H1 (cell line): ENCODE measurements around the gene DLK1. TPM values are rescaled to one million over a fixed set of nuclear protein-coding genes. Genes with fewer than 3 reads are reported as not detected.

Source experiments
- BCL11A ChIP-seq, 2 experiments: IDR thresholded peaks; one replicate each; pipeline ENCODE4 v1.6.1; 2011; ENCODE audit warnings: low read depth in 2 of 2, low read length in 2 of 2, mild to moderate bottlenecking in 2 of 2
- CHD1 ChIP-seq: IDR thresholded peaks from 2 replicates; pipeline ENCODE4 v1.6.1; 2012; ENCODE audit warnings: low read depth, low read length, improper control_type of control experiment
- EP300 ChIP-seq, 2 experiments: IDR thresholded peaks; 1 replicate in 1 of 2; 2 replicates in 1 of 2; pipeline ENCODE4 v1.6.1; 2011 to 2012; ENCODE audit warnings: low read depth in 2 of 2, low read length in 2 of 2, mild to moderate bottlenecking in 2 of 2, borderline replicate concordance in 1 of 2, inconsistent platforms in 1 of 2, moderate library complexity in 1 of 2
- GTF2F1 ChIP-seq: IDR thresholded peaks from 2 replicates; pipeline ENCODE4 v1.6.1; 2012; ENCODE audit warnings: low read depth, low read length, improper control_type of control experiment, borderline replicate concordance
- RXRA ChIP-seq: IDR thresholded peaks from 2 replicates; pipeline ENCODE4 v1.6.1; 2011; ENCODE audit warnings: low read depth, mild to moderate bottlenecking, low read length, moderate library complexity; ENCODE audit not compliant: insufficient read depth
- polyA plus RNA-seq, 7 experiments: library from polyadenylated mRNA; depleted of rRNA in 3 of 7; stranded (reverse) in 5 of 7; unstranded in 2 of 7; fragments of >200 nt in 5 of 7; fragments of 200-250 nt in 2 of 7; gene quantifications; 1 replicate in 5 of 7; 2 replicates in 1 of 7; 4 replicates in 1 of 7; pipeline versions ENCODE4 v1.2.1 to v1.2.3, GENCODE V29; 2011 to 2013; ENCODE audit warnings: missing spikeins in 2 of 7, mixed read lengths in 2 of 7
- total RNA-seq: library from RNA; stranded (reverse); fragmentation: NEBNext Ultra II Directional; extraction: Animal tissue kit (Norgen Biotek cat#: 25700); gene quantifications from 2 replicates; pipeline ENCODE4 v1.2.1, GENCODE V29; 2021
- TF ChIP-seq, protein P1 (sequence below): fragments of 300-600 bp; sonication (generic); IDR thresholded peaks from 2 replicates; pipeline ENCODE4 v1.7.1; 2012; ENCODE audit warnings: low read length, moderate library complexity, mild to moderate bottlenecking, inconsistent platforms; ENCODE audit not compliant: insufficient replicate concordance
- TF ChIP-seq, protein P2 (sequence below): IDR thresholded peaks from 2 replicates; pipeline ENCODE4 v1.6.1; 2012; ENCODE audit warnings: low read length, inconsistent platforms

Gene DLK1
- total and polyA plus RNA-seq, 2 of the 8 experiments (the other 6 are each of a cell fraction or from before 2014, with no cell fraction given) = 1.3 to 2.4 TPM

DNA sequence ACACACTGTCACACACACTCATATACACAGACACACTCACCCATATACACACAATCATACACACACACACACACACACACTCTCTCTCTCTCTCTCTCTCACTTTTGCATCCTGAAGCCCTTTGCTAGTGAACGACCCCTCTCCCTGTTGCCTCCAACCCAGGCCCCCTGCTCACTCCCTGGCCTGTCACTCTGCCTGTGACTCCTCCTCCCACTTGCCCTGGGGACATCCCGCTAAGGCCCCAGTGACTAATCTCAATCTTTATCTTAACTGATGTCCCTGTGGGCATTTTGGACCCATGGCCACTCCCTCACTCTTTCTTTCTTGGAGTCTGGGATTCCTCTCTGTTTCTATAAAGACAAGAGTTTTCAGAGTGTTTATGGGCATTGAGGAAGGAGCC lies 10.9 kb upstream of the DLK1 start (continued):
- TF ChIP-seq, protein P1, sequence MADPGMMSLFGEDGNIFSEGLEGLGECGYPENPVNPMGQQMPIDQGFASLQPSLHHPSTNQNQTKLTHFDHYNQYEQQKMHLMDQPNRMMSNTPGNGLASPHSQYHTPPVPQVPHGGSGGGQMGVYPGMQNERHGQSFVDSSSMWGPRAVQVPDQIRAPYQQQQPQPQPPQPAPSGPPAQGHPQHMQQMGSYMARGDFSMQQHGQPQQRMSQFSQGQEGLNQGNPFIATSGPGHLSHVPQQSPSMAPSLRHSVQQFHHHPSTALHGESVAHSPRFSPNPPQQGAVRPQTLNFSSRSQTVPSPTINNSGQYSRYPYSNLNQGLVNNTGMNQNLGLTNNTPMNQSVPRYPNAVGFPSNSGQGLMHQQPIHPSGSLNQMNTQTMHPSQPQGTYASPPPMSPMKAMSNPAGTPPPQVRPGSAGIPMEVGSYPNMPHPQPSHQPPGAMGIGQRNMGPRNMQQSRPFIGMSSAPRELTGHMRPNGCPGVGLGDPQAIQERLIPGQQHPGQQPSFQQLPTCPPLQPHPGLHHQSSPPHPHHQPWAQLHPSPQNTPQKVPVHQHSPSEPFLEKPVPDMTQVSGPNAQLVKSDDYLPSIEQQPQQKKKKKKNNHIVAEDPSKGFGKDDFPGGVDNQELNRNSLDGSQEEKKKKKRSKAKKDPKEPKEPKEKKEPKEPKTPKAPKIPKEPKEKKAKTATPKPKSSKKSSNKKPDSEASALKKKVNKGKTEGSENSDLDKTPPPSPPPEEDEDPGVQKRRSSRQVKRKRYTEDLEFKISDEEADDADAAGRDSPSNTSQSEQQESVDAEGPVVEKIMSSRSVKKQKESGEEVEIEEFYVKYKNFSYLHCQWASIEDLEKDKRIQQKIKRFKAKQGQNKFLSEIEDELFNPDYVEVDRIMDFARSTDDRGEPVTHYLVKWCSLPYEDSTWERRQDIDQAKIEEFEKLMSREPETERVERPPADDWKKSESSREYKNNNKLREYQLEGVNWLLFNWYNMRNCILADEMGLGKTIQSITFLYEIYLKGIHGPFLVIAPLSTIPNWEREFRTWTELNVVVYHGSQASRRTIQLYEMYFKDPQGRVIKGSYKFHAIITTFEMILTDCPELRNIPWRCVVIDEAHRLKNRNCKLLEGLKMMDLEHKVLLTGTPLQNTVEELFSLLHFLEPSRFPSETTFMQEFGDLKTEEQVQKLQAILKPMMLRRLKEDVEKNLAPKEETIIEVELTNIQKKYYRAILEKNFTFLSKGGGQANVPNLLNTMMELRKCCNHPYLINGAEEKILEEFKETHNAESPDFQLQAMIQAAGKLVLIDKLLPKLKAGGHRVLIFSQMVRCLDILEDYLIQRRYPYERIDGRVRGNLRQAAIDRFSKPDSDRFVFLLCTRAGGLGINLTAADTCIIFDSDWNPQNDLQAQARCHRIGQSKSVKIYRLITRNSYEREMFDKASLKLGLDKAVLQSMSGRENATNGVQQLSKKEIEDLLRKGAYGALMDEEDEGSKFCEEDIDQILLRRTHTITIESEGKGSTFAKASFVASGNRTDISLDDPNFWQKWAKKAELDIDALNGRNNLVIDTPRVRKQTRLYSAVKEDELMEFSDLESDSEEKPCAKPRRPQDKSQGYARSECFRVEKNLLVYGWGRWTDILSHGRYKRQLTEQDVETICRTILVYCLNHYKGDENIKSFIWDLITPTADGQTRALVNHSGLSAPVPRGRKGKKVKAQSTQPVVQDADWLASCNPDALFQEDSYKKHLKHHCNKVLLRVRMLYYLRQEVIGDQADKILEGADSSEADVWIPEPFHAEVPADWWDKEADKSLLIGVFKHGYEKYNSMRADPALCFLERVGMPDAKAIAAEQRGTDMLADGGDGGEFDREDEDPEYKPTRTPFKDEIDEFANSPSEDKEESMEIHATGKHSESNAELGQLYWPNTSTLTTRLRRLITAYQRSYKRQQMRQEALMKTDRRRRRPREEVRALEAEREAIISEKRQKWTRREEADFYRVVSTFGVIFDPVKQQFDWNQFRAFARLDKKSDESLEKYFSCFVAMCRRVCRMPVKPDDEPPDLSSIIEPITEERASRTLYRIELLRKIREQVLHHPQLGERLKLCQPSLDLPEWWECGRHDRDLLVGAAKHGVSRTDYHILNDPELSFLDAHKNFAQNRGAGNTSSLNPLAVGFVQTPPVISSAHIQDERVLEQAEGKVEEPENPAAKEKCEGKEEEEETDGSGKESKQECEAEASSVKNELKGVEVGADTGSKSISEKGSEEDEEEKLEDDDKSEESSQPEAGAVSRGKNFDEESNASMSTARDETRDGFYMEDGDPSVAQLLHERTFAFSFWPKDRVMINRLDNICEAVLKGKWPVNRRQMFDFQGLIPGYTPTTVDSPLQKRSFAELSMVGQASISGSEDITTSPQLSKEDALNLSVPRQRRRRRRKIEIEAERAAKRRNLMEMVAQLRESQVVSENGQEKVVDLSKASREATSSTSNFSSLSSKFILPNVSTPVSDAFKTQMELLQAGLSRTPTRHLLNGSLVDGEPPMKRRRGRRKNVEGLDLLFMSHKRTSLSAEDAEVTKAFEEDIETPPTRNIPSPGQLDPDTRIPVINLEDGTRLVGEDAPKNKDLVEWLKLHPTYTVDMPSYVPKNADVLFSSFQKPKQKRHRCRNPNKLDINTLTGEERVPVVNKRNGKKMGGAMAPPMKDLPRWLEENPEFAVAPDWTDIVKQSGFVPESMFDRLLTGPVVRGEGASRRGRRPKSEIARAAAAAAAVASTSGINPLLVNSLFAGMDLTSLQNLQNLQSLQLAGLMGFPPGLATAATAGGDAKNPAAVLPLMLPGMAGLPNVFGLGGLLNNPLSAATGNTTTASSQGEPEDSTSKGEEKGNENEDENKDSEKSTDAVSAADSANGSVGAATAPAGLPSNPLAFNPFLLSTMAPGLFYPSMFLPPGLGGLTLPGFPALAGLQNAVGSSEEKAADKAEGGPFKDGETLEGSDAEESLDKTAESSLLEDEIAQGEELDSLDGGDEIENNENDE = no peak
- no peak for TF ChIP-seq RXRA
- TF ChIP-seq EP300 (IDR thresholded peaks at IDR 0.05; ENCODE audit: borderline replicate concordance in 1 of 2, low read depth in 2 of 2, low read length in 2 of 2) = no peak
- TF ChIP-seq, protein P2, sequence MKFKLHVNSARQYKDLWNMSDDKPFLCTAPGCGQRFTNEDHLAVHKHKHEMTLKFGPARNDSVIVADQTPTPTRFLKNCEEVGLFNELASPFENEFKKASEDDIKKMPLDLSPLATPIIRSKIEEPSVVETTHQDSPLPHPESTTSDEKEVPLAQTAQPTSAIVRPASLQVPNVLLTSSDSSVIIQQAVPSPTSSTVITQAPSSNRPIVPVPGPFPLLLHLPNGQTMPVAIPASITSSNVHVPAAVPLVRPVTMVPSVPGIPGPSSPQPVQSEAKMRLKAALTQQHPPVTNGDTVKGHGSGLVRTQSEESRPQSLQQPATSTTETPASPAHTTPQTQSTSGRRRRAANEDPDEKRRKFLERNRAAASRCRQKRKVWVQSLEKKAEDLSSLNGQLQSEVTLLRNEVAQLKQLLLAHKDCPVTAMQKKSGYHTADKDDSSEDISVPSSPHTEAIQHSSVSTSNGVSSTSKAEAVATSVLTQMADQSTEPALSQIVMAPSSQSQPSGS = no peak
- TF ChIP-seq BCL11A (IDR thresholded peaks at IDR 0.05; ENCODE audit: low read depth in 2 of 2, low read length in 2 of 2) = no peak
- TF ChIP-seq GTF2F1 = no peak
- no peak for TF ChIP-seq CHD1
